Esophagus squamous epithelium (tissue), 5 donors: ENCODE data around the gene IPCEF1. TPM values are rescaled to one million over a fixed set of nuclear protein-coding genes. Genes with fewer than 3 reads are reported as not detected.

Source experiments
- DNase-seq: peaks from one replicate; lab custom pipeline; 2025; lab: John Stamatoyannopoulos, UW
- H3K27ac ChIP-seq, 4 donors: fragments of 200-600 bp; sonication (generic); one replicate each; pipeline ENCODE4 v1.5.1; 2016 to 2019; ENCODE audit warnings: mild to moderate bottlenecking in 1 of 4
- H3K27me3 ChIP-seq, 4 donors: fragments of 200-600 bp; sonication (generic); 1 replicate in 3 of 4; 2 replicates in 1 of 4; pipeline versions ENCODE4 v1.5.1 to v1.6.0; 2017 to 2021; ENCODE audit warnings: antibody characterized with exemption in 1 of 4
- H3K36me3 ChIP-seq, 3 donors: fragments of 200-600 bp; sonication (generic); one replicate each; pipeline ENCODE4 v1.5.1; 2016 to 2019
- H3K4me1 ChIP-seq, 3 donors: fragments of 200-600 bp; sonication (generic); one replicate each; pipeline ENCODE4 v1.5.1; 2017 to 2019
- H3K4me3 ChIP-seq, 4 donors: fragments of 200-600 bp; sonication (generic); 1 replicate in 3 of 4; 2 replicates in 1 of 4; pipeline ENCODE4 v1.5.1; 2016 to 2019; ENCODE audit warnings: mild to moderate bottlenecking in 2 of 4, moderate library complexity in 1 of 4
- H3K9me3 ChIP-seq, 3 donors: fragments of 200-600 bp; sonication (generic); one replicate each; pipeline ENCODE4 v1.5.1; 2016 to 2019
- POLR2A ChIP-seq, 4 donors: fragments of 450-650 bp; IDR thresholded peaks; one replicate each; pipeline ENCODE4 v1.6.1; 2017; ENCODE audit warnings: antibody characterized with exemption in 4 of 4, mild to moderate bottlenecking in 4 of 4, moderate library complexity in 3 of 4
- WGBS, 2 donors: methylation state at CpG; one replicate each; pipeline ENCODE4 v1.1.5; 2018; 5-methylcytosine and 5-hydroxymethylcytosine counted together
- intact Hi-C: fragments of 100-400 bp; cut with DNase I; formaldehyde crosslinking; loops from one replicate; pipeline ENCODE4 v1.15.0; 2022
- total RNA-seq, 4 donors: library from RNA; depleted of rRNA; stranded (reverse); fragments of >200 nt; gene quantifications; one replicate each; pipeline ENCODE4 v1.1.0, GENCODE V29; 2016
- TF ChIP-seq, protein P1 (sequence below), 6 experiments: fragments of 450-650 bp in 4 of 6; fragments of 200-600 bp in 2 of 6; sonication (generic) in 2 of 6; IDR thresholded peaks; one replicate each; pipeline ENCODE4 v1.5.1; 2016 to 2019; ENCODE audit warnings: antibody characterized with exemption in 6 of 6, mild to moderate bottlenecking in 4 of 6, moderate library complexity in 4 of 6
- donor health status: DM: yes; HTN: yes; CAD: no.

IPCEF1 gene
- total RNA-seq, 4 donors from 2014 or later = 1.8 to 8.1 (median 3.5) TPM

- intact Hi-C loops = no loop called here
- no peaks in the 10 kb centered on the region for H3K27me3 ChIP-seq
- H3K9me3 ChIP-seq = no peaks in the 10 kb centered on the region
- no peak for DNase-seq
- H3K4me3 ChIP-seq = no peak overlapping the region
- TF ChIP-seq POLR2A (IDR thresholded peaks at IDR 0.05) = no peak
- TF ChIP-seq, protein P1, sequence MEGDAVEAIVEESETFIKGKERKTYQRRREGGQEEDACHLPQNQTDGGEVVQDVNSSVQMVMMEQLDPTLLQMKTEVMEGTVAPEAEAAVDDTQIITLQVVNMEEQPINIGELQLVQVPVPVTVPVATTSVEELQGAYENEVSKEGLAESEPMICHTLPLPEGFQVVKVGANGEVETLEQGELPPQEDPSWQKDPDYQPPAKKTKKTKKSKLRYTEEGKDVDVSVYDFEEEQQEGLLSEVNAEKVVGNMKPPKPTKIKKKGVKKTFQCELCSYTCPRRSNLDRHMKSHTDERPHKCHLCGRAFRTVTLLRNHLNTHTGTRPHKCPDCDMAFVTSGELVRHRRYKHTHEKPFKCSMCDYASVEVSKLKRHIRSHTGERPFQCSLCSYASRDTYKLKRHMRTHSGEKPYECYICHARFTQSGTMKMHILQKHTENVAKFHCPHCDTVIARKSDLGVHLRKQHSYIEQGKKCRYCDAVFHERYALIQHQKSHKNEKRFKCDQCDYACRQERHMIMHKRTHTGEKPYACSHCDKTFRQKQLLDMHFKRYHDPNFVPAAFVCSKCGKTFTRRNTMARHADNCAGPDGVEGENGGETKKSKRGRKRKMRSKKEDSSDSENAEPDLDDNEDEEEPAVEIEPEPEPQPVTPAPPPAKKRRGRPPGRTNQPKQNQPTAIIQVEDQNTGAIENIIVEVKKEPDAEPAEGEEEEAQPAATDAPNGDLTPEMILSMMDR (IDR thresholded peaks at IDR 0.05) = no peak
- H3K27ac ChIP-seq = no peak overlapping the region
- no peaks in the 10 kb centered on the region for H3K36me3 ChIP-seq
- no peaks in the 10 kb centered on the region for H3K4me1 ChIP-seq
- WGBS, 2 donors = 67 to 80% methylated on average over 8 to 15 of the region's 15 CpGs
Observed at GRCh38 chr6:154352898-154353585, 3.6 kb downstream of the IPCEF1 start.

DNA sequence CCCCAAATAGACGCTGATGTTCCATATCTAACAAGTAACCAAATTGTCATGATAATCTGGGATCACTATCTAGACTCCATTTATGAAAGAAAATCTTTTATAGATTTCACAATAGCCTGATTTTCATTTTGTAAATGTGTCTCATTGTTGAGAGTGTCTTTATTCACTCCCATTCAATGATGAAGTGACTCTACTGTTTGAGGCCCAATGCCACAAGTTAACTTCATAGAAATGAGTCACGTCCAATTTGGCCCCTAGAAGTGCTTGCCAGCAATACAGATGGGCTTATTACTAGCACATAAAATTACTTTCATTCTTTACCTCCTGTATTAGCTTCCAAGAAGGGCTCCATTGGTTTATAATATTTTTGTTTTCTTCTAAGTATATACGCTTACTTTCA lies 6.3 kb downstream of the IPCEF1 start:
- intact Hi-C loops = no loop called here

GRCh38 chr6:154347981-154348380 lies 8.6 kb downstream of the IPCEF1 start:
- WGBS, 2 donors = 73 to 91% methylated on average over 2 to 6 of the region's 6 CpGs
- TF ChIP-seq POLR2A (IDR thresholded peaks at IDR 0.05) = no peak
- TF ChIP-seq, protein P1 (IDR thresholded peaks at IDR 0.05) = no peak
- H3K27ac ChIP-seq = no peak overlapping the region
- no peaks in the 10 kb centered on the region for H3K36me3 ChIP-seq
- H3K27me3 ChIP-seq = no peaks in the 10 kb centered on the region
- no peak overlapping the region for H3K4me3 ChIP-seq
- DNase-seq = no peak
- H3K4me1 ChIP-seq = peaks cover 0 to 12% (median 3%) of the 10 kb centered on the region in 3 donors
- H3K9me3 ChIP-seq = no peaks in the 10 kb centered on the region
- intact Hi-C loops = no loop called here

More for the DNA sequence above, 6.3 kb downstream of the IPCEF1 start:
- no peak overlapping the region for H3K27ac ChIP-seq
- H3K36me3 ChIP-seq = no peaks in the 10 kb centered on the region
- no peak overlapping the region for H3K4me3 ChIP-seq
- H3K9me3 ChIP-seq = no peaks in the 10 kb centered on the region
- no peak for TF ChIP-seq POLR2A (IDR thresholded peaks at IDR 0.05)
- TF ChIP-seq, protein P1 (IDR thresholded peaks at IDR 0.05) = no peak
- no peaks in the 10 kb centered on the region for H3K27me3 ChIP-seq
- DNase-seq = no peak
- whole genome bisulfite sequencing, 2 donors = 80 to 81% methylated on average over 3 of the region's 3 CpGs
- H3K4me1 ChIP-seq = no peaks in the 10 kb centered on the region

GRCh38 chr6:154345811-154346210 lies 10.8 kb downstream of the IPCEF1 start:
- H3K9me3 ChIP-seq = no peaks in the 10 kb centered on the region
- no peaks in the 10 kb centered on the region for H3K27me3 ChIP-seq
- WGBS, 2 donors = 93 to 98% methylated on average over 4 of the region's 4 CpGs
- H3K27ac ChIP-seq = no peak overlapping the region
- DNase-seq = no peak
- TF ChIP-seq, protein P1 (IDR thresholded peaks at IDR 0.05) = no peak
- no peak for TF ChIP-seq POLR2A (IDR thresholded peaks at IDR 0.05)
- intact Hi-C loops = no loop called here
- no peak overlapping the region for H3K4me3 ChIP-seq
- no peaks in the 10 kb centered on the region for H3K36me3 ChIP-seq
- H3K4me1 ChIP-seq = peaks cover 4 to 34% (median 13%) of the 10 kb centered on the region in 3 donors

GRCh38 chr6:154343473-154344308 lies 12.9 kb downstream of the IPCEF1 start:
- peak overlapping the region; percentile 61 to 90 (median 84) for H3K27ac ChIP-seq
- peak overlapping the region; percentile 9 to 47 (median 34) for H3K4me3 ChIP-seq
- no peak for DNase-seq

More at GRCh38 chr6:154343473-154344308, 12.9 kb downstream of the IPCEF1 start:
- no peak for TF ChIP-seq POLR2A (IDR thresholded peaks at IDR 0.05)
- TF ChIP-seq, protein P1 (IDR thresholded peaks at IDR 0.05) = peak in 5 of 6 experiments; percentile 36 to 87 (median 75)
- WGBS, 2 donors = 33 to 36% methylated on average over 16 of the region's 16 CpGs
- Histone ChIP-seq H3K36me3 (no peaks in the 10 kb centered on the region), H3K27me3 (no peaks in the 10 kb centered on the region), H3K9me3 (no peaks in the 10 kb centered on the region), H3K4me1 (peaks cover 4 to 34% (median 13%) of the 10 kb centered on the region in 3 donors)
- intact Hi-C loops = no loop called here
